ENCODE data around the gene STK38L.

Gene STK38L

DNA sequence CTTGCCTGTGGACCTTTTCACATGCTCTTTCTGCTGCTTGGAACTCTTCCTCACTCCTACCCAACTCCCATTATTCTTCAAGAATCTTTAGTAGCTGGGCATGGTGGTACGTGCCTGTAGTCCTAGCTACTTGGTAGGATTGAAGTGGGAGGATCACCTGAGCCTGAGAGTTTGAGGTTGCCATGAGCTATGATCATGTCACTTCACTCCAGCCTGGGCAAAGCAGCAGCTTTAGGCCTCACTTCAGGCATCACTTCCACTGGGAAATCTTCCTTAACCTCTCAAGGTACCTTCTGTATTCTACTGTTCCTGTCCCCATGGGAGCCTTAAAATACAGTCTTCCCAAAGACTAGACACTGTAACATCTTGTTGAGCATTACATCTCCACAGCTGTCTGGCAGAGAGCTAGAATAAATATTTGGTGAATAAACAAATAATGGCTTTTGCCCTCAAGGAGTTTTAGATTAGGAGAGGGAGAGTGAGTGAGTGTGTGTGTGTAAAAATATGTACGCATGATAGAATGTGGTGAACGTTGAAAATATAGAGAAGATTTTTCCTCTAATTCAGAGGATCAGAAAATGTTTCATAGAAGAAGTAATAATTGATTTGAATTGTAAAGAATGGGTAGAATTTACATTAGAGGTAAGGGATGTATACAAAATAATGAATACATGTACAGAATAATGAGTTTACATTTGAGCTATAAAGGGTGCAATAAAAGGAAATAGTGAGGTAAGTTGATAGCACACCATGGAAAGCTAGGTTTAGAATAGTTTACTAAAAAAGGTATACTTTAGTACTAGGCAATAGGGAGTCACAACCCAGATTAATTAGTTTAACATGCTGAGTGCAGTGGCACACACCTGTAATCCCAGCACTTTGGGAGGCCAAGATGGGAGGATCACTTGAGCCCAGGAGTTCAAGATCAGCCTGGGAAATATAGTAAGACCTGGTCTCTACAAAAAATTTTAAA lies 59.3 kb downstream of the STK38L start:
- Mint-ChIP-seq H3K27me3 (ENCODE audit: low read depth) (no peaks in the 10 kb centered on the region), H3K4me3 (no peak overlapping the region), H3K4me1 (ENCODE audit: low read depth) (peaks cover 3% of the 10 kb centered on the region), H3K27ac (no peak overlapping the region), H3K36me3 (ENCODE audit: low read depth) (peaks cover 18% of the 10 kb centered on the region), H3K9me3 (no peaks in the 10 kb centered on the region)

DNA sequence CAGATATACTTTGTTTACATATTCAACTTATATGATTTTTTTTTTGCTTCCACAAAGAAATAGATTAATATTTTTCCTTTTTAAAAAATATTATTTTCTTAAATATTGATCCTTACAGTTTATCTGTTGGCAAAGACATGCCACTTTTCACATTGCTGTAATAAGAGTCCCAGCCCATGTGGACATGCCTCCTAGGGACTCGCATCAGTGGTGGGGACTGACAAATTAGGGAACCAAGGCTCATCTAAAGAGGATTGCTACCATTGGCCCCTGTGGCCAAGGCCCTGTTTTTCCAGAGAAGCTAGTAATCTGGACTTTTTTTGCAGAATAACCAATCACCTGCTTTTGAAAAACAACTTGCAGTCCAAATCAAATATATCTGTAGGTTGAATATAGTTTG lies 60.8 kb downstream of the STK38L start:
- no peaks in the 10 kb centered on the region for H3K9me3 Mint-ChIP-seq
- H3K27ac Mint-ChIP-seq, result no peak overlapping the region
- no peak overlapping the region for H3K4me3 Mint-ChIP-seq
- peaks cover 9% of the 10 kb centered on the region for H3K36me3 Mint-ChIP-seq (ENCODE audit: low read depth)
- H3K4me1 Mint-ChIP-seq (ENCODE audit: low read depth), result peaks cover 13% of the 10 kb centered on the region
- H3K27me3 Mint-ChIP-seq (ENCODE audit: low read depth), result no peaks in the 10 kb centered on the region

DNA sequence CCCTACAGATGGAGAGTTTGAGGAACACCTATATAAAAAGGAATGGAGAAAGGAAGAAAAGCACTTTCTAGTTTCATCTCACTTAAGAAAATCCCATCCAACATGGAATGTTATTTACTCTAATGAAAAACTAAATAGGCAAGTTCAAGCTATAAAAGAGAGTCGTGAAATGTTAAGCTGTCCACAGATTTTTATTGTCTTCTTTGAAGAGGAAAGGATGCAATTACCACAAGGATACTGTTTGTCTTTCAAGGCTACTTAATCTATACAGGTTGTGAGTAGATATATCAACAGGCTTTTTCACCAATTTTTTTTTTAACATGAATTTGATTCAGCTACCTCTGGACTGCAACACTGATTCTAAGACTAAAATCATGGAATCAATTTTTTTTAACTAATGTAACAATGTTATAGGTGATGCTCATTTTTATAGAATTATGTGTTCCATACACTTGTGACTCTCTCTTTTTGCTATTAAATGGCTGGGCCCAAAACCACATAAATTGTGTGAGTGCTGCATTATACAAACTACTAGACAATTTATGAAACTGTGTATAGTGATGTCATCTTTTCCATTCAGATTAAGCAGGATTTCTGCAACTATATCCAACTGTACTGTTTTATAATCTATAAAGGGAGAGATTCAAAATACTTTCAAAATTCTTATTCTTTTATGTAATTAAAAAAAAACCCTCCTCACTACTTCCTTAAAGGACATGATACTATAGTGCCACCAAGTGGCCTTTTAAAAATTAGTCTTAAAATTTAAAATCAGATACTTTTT lies 61.8 kb downstream of the STK38L start:
- no peaks in the 10 kb centered on the region for H3K9me3 Mint-ChIP-seq
- H3K4me3 Mint-ChIP-seq, result no peak overlapping the region
- peaks cover 12% of the 10 kb centered on the region for H3K36me3 Mint-ChIP-seq (ENCODE audit: low read depth)
- peaks cover 14% of the 10 kb centered on the region for H3K4me1 Mint-ChIP-seq (ENCODE audit: low read depth)
- no peaks in the 10 kb centered on the region for H3K27me3 Mint-ChIP-seq (ENCODE audit: low read depth)
- H3K27ac Mint-ChIP-seq, result no peak overlapping the region

DNA sequence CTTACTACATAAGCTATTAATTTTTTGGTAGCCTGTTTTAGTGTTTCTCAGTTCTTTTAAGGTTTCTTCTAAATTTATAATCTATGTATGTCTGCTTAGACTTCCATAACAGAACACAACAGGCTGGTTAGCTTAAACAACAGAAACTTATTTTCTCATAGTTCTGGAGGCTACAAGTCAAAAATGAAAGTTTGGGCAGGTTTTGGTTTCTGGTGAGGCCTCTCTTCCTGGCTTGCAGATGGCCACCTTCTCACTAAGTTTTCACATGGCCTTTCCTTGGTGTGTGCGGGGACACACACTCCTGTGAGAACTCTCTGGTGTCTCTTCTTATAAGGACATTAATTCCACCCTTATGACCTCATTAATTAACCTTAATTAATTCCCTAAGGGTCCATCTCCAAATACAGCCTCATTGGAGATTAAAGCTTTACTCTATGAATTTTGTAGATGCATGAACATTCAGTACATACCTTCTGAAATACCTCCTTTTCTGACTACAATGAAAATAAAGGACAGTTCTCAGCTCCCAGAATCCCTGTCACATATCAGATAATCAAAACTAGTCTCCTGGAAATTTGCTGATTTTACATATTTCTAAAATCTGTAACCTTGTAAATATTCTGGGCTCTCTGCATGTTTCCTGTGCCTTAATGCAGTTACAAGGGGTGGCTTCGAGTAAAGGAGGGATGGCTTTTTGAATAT lies 65.4 kb downstream of the STK38L start:
- peaks cover 14% of the 10 kb centered on the region for H3K4me1 Mint-ChIP-seq (ENCODE audit: low read depth)
- H3K27me3 Mint-ChIP-seq (ENCODE audit: low read depth), result no peaks in the 10 kb centered on the region
- H3K27ac Mint-ChIP-seq, result peak overlapping the region; percentile 1
- peaks cover 9% of the 10 kb centered on the region for H3K36me3 Mint-ChIP-seq (ENCODE audit: low read depth)
- H3K9me3 Mint-ChIP-seq, result no peaks in the 10 kb centered on the region
- no peak overlapping the region for H3K4me3 Mint-ChIP-seq

DNA sequence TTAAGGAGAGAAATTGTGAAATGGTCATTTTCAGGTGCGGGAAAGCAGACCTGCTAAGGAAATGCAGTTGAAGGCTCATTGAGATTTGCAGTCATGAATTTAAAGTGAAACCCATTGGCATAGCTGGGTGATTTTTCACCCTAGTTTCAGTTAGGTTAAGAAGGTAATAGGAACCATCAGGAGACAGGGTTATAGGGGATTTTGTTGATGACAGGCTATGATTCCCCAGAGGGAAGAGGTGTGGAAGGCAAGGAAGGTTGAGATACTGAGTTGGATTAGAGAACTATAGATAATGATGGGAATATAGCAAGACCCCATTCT lies 65.9 kb downstream of the STK38L start:
- Mint-ChIP-seq H3K36me3 (ENCODE audit: low read depth) (peaks cover 9% of the 10 kb centered on the region), H3K9me3 (no peaks in the 10 kb centered on the region), H3K27me3 (ENCODE audit: low read depth) (no peaks in the 10 kb centered on the region), H3K27ac (peak overlapping the region; percentile 1), H3K4me3 (no peak overlapping the region), H3K4me1 (ENCODE audit: low read depth) (peaks cover 14% of the 10 kb centered on the region)

DNA sequence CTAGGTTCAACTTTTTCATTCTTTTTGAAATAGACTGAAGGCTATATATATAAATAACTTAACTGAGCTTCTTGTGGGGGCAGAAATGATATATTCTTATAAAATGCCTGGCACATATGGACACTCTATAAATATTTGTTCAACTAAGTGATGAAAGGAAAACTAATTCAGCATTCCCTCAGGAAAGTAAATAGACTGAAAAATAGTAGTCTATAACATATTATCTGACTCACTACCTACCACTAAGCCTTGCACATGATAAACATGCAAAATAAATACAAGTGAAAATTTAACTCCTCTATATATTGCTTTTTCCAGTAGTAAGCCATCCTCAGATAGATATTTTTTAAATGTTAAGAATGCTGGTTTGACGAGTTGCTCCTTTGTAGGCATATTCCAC lies 72.9 kb downstream of the STK38L start:
- H3K36me3 Mint-ChIP-seq (ENCODE audit: low read depth), result peaks cover 10% of the 10 kb centered on the region
- H3K4me1 Mint-ChIP-seq (ENCODE audit: low read depth), result peaks cover 2% of the 10 kb centered on the region

DNA sequence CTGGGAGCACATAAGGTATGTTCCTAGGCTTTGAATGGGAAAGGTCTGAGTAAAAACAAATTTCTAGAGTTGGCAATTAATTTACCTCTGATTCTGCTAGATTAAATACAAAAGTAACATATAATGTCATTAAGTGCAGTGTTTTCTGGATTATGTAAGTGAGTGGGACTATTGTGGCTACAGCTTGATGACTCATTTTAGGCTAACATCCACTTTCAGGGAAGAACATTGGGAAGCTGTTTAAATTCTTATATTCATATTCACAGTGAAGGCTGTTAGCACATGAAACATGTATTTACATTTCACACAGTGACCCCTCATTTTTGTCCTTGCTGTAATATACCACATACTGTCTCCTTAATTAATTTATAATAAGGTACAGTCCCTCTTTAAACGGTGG lies 75.3 kb downstream of the STK38L start:
- Mint-ChIP-seq H3K4me1 (ENCODE audit: low read depth) (peaks cover 2% of the 10 kb centered on the region), H3K4me3 (no peak overlapping the region), H3K27ac (no peak overlapping the region), H3K27me3 (ENCODE audit: low read depth) (no peaks in the 10 kb centered on the region), H3K9me3 (no peaks in the 10 kb centered on the region), H3K36me3 (ENCODE audit: low read depth) (peaks cover 18% of the 10 kb centered on the region)

More for the DNA sequence above, 72.9 kb downstream of the STK38L start:
- Mint-ChIP-seq H3K27me3 (ENCODE audit: low read depth) (no peaks in the 10 kb centered on the region), H3K9me3 (no peaks in the 10 kb centered on the region), H3K27ac (no peak overlapping the region), H3K4me3 (no peak overlapping the region)

DNA sequence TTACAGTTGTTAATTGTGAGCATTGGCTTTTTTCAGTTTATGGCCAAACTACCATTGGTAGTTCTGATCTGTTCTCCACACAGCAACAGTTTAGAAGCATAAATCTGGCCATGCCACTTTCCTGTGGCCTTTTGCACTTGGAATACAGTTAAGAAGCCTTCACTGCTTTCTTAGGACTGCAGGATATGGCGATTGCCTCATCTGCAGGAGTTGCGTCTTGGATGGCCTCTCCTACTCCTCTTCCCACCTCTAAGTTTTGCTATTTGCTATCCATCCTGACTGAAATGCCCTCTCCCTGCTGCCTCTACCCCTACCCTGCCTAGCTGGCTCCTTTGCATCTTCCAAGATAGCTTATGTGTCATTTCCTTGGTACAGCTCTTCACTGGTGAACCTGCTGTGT lies 75.8 kb downstream of the STK38L start:
- Mint-ChIP-seq H3K27ac (no peak overlapping the region), H3K36me3 (ENCODE audit: low read depth) (peaks cover 18% of the 10 kb centered on the region), H3K4me3 (no peak overlapping the region), H3K27me3 (ENCODE audit: low read depth) (no peaks in the 10 kb centered on the region), H3K4me1 (ENCODE audit: low read depth) (peaks cover 2% of the 10 kb centered on the region), H3K9me3 (no peaks in the 10 kb centered on the region)

DNA sequence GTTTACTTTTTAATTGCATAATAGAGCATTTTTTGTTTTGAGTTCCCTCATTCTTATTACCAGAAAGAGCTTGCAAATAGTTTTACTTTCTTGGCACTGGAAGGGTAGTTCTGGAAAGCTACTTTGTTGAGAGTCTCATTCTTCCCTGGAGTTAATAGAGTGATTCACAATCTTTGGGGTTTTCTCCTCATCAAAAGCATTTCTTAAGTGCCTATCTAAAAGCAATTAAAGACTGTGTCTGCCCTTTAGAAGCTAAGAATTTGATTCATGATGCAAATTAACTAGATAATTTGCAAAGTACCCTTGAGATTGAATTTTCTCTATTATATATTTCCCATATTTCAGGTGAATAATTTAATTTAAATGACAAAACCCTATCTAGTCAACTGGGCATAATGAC lies 80.4 kb downstream of the STK38L start:
- Mint-ChIP-seq H3K4me3 (no peak overlapping the region), H3K36me3 (ENCODE audit: low read depth) (peaks cover 18% of the 10 kb centered on the region), H3K27ac (no peak overlapping the region), H3K4me1 (ENCODE audit: low read depth) (peaks cover 3% of the 10 kb centered on the region), H3K9me3 (no peaks in the 10 kb centered on the region), H3K27me3 (ENCODE audit: low read depth) (no peaks in the 10 kb centered on the region)

DNA sequence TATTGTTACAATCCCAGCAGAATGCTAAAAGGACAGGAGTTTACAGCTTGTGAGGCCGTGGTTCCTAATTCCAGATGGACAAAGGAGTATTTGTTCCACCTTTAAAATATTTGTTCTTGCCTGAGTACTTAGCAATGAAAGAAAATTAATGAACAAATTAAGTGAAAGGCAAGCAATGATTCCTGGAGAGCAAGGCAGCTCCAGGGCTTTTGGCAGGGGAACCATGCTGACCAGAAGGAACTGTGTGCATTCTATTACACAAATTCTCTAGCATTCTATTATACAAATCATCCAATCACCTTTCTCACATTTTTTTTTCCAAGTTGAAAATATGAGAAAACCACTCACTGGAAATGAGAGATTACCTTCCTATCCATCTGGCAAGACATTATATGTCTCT lies 86.8 kb downstream of the STK38L start:
- peak overlapping the region; percentile 85 for H3K27ac Mint-ChIP-seq
- peaks cover 44% of the 10 kb centered on the region for H3K4me1 Mint-ChIP-seq (ENCODE audit: low read depth)
- H3K9me3 Mint-ChIP-seq, result no peaks in the 10 kb centered on the region
- H3K4me3 Mint-ChIP-seq, result no peak overlapping the region
- no peaks in the 10 kb centered on the region for H3K27me3 Mint-ChIP-seq (ENCODE audit: low read depth)
- H3K36me3 Mint-ChIP-seq (ENCODE audit: low read depth), result peaks cover 9% of the 10 kb centered on the region

DNA sequence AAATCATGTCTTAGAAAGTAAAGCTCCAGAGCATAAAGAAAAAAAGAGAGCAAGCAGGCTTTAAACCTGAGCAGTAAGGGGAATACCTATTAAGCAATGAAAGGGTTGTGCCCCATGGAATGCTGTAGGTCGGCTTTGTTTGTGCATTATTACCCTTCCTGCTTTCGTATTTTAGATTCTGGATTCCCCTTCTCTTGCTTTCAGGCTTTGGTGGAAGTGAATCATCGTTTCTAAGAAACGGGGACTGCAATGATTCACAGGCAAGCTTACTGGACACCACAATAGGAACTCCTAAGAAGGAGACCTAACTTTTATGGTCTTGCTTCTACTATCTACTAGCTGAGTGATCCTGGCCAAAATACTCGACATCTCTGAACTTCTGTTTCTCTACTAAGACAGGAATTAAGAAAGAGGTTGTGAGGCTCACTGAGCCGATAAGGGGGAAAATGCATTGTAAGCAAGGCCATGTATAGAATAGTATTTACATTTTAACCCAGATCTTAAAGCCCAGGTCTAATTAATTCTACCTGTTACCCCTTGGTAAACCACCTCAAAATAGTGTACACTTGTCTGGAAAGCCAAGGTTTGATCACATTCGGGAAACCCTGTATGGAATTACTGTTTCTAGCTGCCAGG lies 87.3 kb downstream of the STK38L start:
- peak overlapping the region; percentile 85 for H3K27ac Mint-ChIP-seq
- H3K9me3 Mint-ChIP-seq, result no peaks in the 10 kb centered on the region
- peaks cover 9% of the 10 kb centered on the region for H3K36me3 Mint-ChIP-seq (ENCODE audit: low read depth)
- H3K27me3 Mint-ChIP-seq (ENCODE audit: low read depth), result no peaks in the 10 kb centered on the region
- H3K4me1 Mint-ChIP-seq (ENCODE audit: low read depth), result peaks cover 46% of the 10 kb centered on the region
- H3K4me3 Mint-ChIP-seq, result peak overlapping the region; percentile 90

DNA sequence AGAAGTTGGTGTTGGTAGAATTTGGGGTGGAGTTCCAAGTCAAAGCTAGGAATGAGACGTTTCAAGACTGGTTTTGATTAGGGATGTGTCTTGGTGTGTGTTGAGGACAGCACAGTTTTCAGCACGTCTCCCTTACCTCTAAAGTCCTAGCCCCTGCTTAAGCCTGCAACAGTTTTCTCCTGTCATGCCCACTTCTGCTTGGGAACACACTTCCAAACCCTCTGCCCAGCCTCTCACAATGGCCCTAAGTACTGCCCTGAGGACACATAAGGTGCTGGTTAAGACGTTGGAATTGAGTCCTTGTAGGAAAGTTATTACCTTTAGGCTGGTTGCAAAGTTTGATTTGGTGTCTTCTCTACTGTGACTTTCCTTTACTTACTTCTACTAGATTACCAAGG lies 87.8 kb downstream of the STK38L start:
- Mint-ChIP-seq H3K4me3 (peak overlapping the region; percentile 90), H3K27ac (peak overlapping the region; percentile 85), H3K9me3 (no peaks in the 10 kb centered on the region), H3K4me1 (ENCODE audit: low read depth) (peaks cover 47% of the 10 kb centered on the region), H3K36me3 (ENCODE audit: low read depth) (peaks cover 7% of the 10 kb centered on the region), H3K27me3 (ENCODE audit: low read depth) (no peaks in the 10 kb centered on the region)

DNA sequence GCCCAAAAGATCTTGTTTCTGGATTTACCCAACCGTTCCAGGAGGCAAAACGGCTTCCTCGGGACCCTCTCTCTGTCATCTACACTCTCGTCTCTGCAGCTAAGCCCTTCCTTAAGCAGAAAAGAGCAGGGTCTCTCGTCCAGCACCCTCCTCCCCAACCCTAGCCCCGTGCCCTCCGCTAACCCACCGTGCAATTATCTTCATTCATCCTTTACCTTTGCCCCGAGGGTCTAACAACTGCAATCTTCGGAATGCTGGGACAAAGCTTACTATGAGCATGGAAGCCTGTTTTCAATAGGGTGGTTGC lies 88.3 kb downstream of the STK38L start:
- peaks cover 51% of the 10 kb centered on the region for H3K4me1 Mint-ChIP-seq (ENCODE audit: low read depth)
- H3K27ac Mint-ChIP-seq, result peak overlapping the region; percentile 85
- H3K27me3 Mint-ChIP-seq (ENCODE audit: low read depth), result no peaks in the 10 kb centered on the region
- H3K36me3 Mint-ChIP-seq (ENCODE audit: low read depth), result peaks cover 7% of the 10 kb centered on the region
- no peaks in the 10 kb centered on the region for H3K9me3 Mint-ChIP-seq
- peak overlapping the region; percentile 90 for H3K4me3 Mint-ChIP-seq

DNA sequence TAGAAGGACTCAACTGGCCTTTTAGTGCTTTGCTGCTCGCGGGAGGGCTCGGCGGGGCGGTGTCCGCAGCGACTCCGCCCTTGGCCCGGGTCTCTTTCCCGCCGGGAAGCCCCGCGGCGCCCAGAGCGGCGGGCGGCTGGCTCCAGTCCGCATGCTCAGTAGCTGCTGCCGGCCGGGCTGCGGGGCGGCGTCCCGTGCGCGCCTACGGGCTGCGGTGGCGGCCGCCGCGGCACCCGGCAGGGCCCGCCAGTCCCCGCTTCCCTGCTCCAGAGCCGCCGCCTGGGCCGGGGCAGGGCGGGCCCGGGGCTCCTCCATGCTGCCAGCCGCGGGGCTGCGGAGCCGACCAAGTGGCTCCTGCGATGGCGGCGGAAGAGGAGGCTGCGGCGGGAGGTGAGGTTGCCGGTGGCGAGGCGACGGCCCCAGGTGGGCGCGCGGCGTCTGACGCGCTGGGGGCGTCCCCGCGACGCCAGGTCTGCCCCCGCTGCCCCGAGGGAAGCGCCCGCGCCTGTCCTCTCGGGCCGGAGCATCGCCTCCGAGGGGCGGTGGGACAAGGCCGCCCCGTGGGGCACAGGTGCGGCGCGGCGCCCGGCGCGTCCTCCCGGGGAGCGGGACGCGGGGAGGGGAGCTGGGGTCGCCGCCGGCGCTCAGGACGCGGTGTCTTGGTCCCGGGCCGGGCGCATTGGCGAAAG lies 88.8 kb downstream of the STK38L start, which contains the start of gene BMAL2:
TSS of gene BMAL2 (plus strand) at position 123 of the 689 bp plus-strand sequence. CDS start at position 360, 237 bp downstream.
- Mint-ChIP-seq H3K9me3 (no peaks in the 10 kb centered on the region), H3K4me1 (ENCODE audit: low read depth) (peaks cover 54% of the 10 kb centered on the region), H3K27ac (peak within 1 kb of the TSS; percentile 93), H3K4me3 (peak within 1 kb of the TSS; percentile 96), H3K27me3 (ENCODE audit: low read depth) (no peaks in the 10 kb centered on the region), H3K36me3 (ENCODE audit: low read depth) (peaks cover 4% of the 10 kb centered on the region)
